ENCODE data around the gene HMCN1. TPM values are rescaled to one million over a fixed set of nuclear protein-coding genes. Genes with fewer than 3 reads are reported as not detected.

HMCN1 gene
- total and polyA plus RNA-seq, 2 experiments from 2014 or later: 1.6 to 8.7 TPM

- TF ChIP-seq EZH2phosphoT487 (IDR thresholded peaks at IDR 0.05; ENCODE audit: unreplicated experiment) (no peak), STAT1 (IDR thresholded peaks at IDR 0.05; ENCODE audit: unreplicated experiment) (no peak), REST (IDR thresholded peaks at IDR 0.05; ENCODE audit: unreplicated experiment) (no peak), CTCF (conservative IDR thresholded peaks at IDR 0.05; ENCODE audit: low read depth in 2 of 2) (no peak), JUNB (IDR thresholded peaks at IDR 0.05; ENCODE audit: unreplicated experiment) (no peak), ZNF114 (CRISPR knock-in tag; IDR thresholded peaks at IDR 0.05) (no peak), CREB1 (CRISPR knock-in tag; IDR thresholded peaks at IDR 0.05; ENCODE audit: low read depth) (no peak), EZH2 (IDR thresholded peaks at IDR 0.05; ENCODE audit: low read depth, unreplicated experiment) (no peak), POLR2AphosphoS5 (IDR thresholded peaks at IDR 0.05; ENCODE audit: low read depth) (no peak), ETS1 (IDR thresholded peaks at IDR 0.05) (no peak), ZNF331 (CRISPR knock-in tag; IDR thresholded peaks at IDR 0.05; ENCODE audit: low read depth) (no peak), ZNF462 (CRISPR knock-in tag; IDR thresholded peaks at IDR 0.05) (no peak), NANOG (IDR thresholded peaks at IDR 0.05; ENCODE audit: borderline replicate concordance) (no peak)
- peaks cover 13% of the 10 kb centered on the region; the same call in 2 of the 3 replicates for H3K9me3 Mint-ChIP-seq
- no peak overlapping the region for H3K4me2 ChIP-seq
- H2AFZ ChIP-seq: no peak overlapping the region
- H3K27ac Mint-ChIP-seq: no peak overlapping the region
- H3K4me3 Mint-ChIP-seq: no peak overlapping the region
- no peak overlapping the region for H3K27ac ChIP-seq (ENCODE audit: low read depth)
- peaks cover 1% of the 10 kb centered on the region; the same call in 1 of the 3 replicates for H3K4me1 Mint-ChIP-seq
- H3K36me3 ChIP-seq (ENCODE audit: insufficient read depth): no peaks in the 10 kb centered on the region
- no peak overlapping the region for H3K4me3 ChIP-seq
- H3F3A ChIP-seq (replicated peaks; ENCODE audit: low read depth): no peaks in the 10 kb centered on the region
- H3K27me3 ChIP-seq (ENCODE audit: insufficient read depth): no peaks in the 10 kb centered on the region
- peaks cover 5% of the 10 kb centered on the region; the same call in 2 of the 3 replicates for H3K36me3 Mint-ChIP-seq (ENCODE audit: low read depth)
- H3K4me1 ChIP-seq (ENCODE audit: insufficient read depth): no peaks in the 10 kb centered on the region
- no peaks in the 10 kb centered on the region for H3K79me2 ChIP-seq (replicated peaks; ENCODE audit: insufficient read depth)
- DNase-seq (ENCODE audit: low spot score) (no peak), ATAC-seq (no peak)
- H3K27me3 Mint-ChIP-seq (ENCODE audit: insufficient read depth, low read depth, poor library complexity): peaks cover under 1% of the 10 kb centered on the region
- H4K20me1 ChIP-seq (replicated peaks; ENCODE audit: insufficient read depth): no peaks in the 10 kb centered on the region
- H3K9me2 ChIP-seq (ENCODE audit: insufficient read depth): no peaks in the 10 kb centered on the region
Observed at GRCh38 chr1:185795181-185795580, 61.0 kb downstream of the HMCN1 start.
